NCI-H1694 treated with DMSO at 0.1 percent for 48 hours (cell line): ENCODE measurements around the gene CFAP57.
A peak's percentile ranks its signal among the peaks of the same experiment; 100 is the strongest.

ENCODE experiments used
- DNase-seq: peaks from one replicate; lab custom pipeline; 2025; lab: John Stamatoyannopoulos, UW

The CFAP57 gene

GRCh38 chr1:43277116-43277876, 105.2 kb downstream of the CFAP57 start:
- no peak for DNase-seq

GRCh38 chr1:43279161-43279560, 107.0 kb downstream of the CFAP57 start:
- no peak for DNase-seq

GRCh38 chr1:43279666-43280065, 107.5 kb downstream of the CFAP57 start:
- no peak for DNase-seq

- DNase-seq, result no peak
Measured at GRCh38 chr1:43280692-43281091, 108.6 kb downstream of the CFAP57 start.

GRCh38 chr1:43282220-43283195, 110.4 kb downstream of the CFAP57 start:
- no peak for DNase-seq

GRCh38 chr1:43284065-43284464, 111.9 kb downstream of the CFAP57 start:
- DNase-seq, result no peak

GRCh38 chr1:43284546-43285110, 112.5 kb downstream of the CFAP57 start:
- no peak for DNase-seq

- no peak for DNase-seq
Measured at GRCh38 chr1:43285269-43285990, 113.3 kb downstream of the CFAP57 start, which contains the start of gene C1orf210. C1orf210 (minus strand) TSS chr1:43285581; CDS start chr1:43283270, 2,311 bp downstream.

GRCh38 chr1:43286115-43286514, 114.0 kb downstream of the CFAP57 start:
- DNase-seq, result no peak

- no peak for DNase-seq
Measured at GRCh38 chr1:43286533-43286932, 114.4 kb downstream of the CFAP57 start.

GRCh38 chr1:43288058-43288784, 116.1 kb downstream of the CFAP57 start:
- DNase-seq, result peak; percentile 38

GRCh38 chr1:43288785-43289706, 116.9 kb downstream of the CFAP57 start:
- no peak for DNase-seq

GRCh38 chr1:43292216-43292615, 120.1 kb downstream of the CFAP57 start:
- DNase-seq, result peak; percentile 35

- DNase-seq, result no peak
Measured at GRCh38 chr1:43292679-43293078, 120.5 kb downstream of the CFAP57 start.

- DNase-seq, result no peak
Measured at GRCh38 chr1:43293176-43293575, 121.0 kb downstream of the CFAP57 start.

GRCh38 chr1:43293896-43294760, 122.0 kb downstream of the CFAP57 start:
- no peak for DNase-seq

- no peak for DNase-seq
Measured at GRCh38 chr1:43294761-43295160, 122.6 kb downstream of the CFAP57 start.

- DNase-seq, result no peak
Measured at GRCh38 chr1:43296207-43296606, 124.1 kb downstream of the CFAP57 start.

GRCh38 chr1:43298055-43298454, 125.9 kb downstream of the CFAP57 start:
- DNase-seq, result no peak
